Karpas-422 (cell line): ENCODE data around the gene MTARC1. TPM values are rescaled to one million over a fixed set of nuclear protein-coding genes. Genes with fewer than 3 reads are reported as not detected.

ENCODE experiments used
- DNase-seq: peaks from one replicate; pipeline ENCODE4 v3.0.0-alpha.2; 2015
- H2AFZ ChIP-seq: fragments of 200-600 bp; sonication (generic); 2 replicates; pipeline ENCODE4 v1.6.1; 2014; ENCODE audit warnings: antibody characterized with exemption, low read length, mixed read lengths
- H3K27ac ChIP-seq: fragments of 200-600 bp; sonication (generic); 2 replicates; pipeline ENCODE4 v1.5.1; 2014; ENCODE audit warnings: mild to moderate bottlenecking, low read length, moderate library complexity
- H3K27me3 ChIP-seq: fragments of 200-600 bp; sonication (generic); 2 replicates; pipeline ENCODE4 v1.6.1; 2014; ENCODE audit warnings: low read length, mixed read lengths
- H3K36me3 ChIP-seq: fragments of 200-600 bp; sonication (generic); 2 replicates; pipeline ENCODE4 v1.6.1; 2014; ENCODE audit warnings: low read length, mixed read lengths; ENCODE audit not compliant: insufficient read depth
- H3K4me1 ChIP-seq: fragments of 200-600 bp; sonication (generic); 2 replicates; pipeline ENCODE4 v1.6.1; 2014; ENCODE audit warnings: mild to moderate bottlenecking, low read length, mixed read lengths
- H3K4me2 ChIP-seq: fragments of 200-600 bp; sonication (generic); 2 replicates; pipeline ENCODE4 v1.6.1; 2014; ENCODE audit warnings: low read length, low read depth, mild to moderate bottlenecking; ENCODE audit not compliant: poor library complexity, severe bottlenecking
- H3K4me3 ChIP-seq: fragments of 200-600 bp; sonication (generic); 2 replicates; pipeline ENCODE4 v1.5.1; 2014; ENCODE audit warnings: mild to moderate bottlenecking, antibody characterized with exemption, low read length, mixed read lengths
- H3K79me2 ChIP-seq: fragments of 200-600 bp; sonication (generic); 2 replicates; pipeline ENCODE4 v1.6.1; 2014; ENCODE audit warnings: mild to moderate bottlenecking, low read length, mixed read lengths
- H3K9ac ChIP-seq: fragments of 200-600 bp; sonication (generic); 2 replicates; pipeline ENCODE4 v1.6.0; 2014; ENCODE audit warnings: low read length
- H3K9me2 ChIP-seq: fragments of 200-600 bp; sonication (generic), shearing (Covaris generic); replicated peaks from 2 replicates; pipeline ENCODE4 v1.6.0; 2014; ENCODE audit warnings: mild to moderate bottlenecking, low read length, moderate library complexity; ENCODE audit not compliant: insufficient read depth
- H3K9me3 ChIP-seq: fragments of 300-700, 200-600 bp; sonication (generic); 2 replicates; pipeline ENCODE4 v1.6.1; 2014; ENCODE audit warnings: low read length, mixed read lengths
- H4K20me1 ChIP-seq: fragments of 200-600 bp; sonication (generic); 2 replicates; pipeline ENCODE4 v1.6.1; 2014; ENCODE audit warnings: mild to moderate bottlenecking, antibody characterized with exemption, low read length, low read depth; ENCODE audit not compliant: insufficient read depth
- total RNA-seq: library from RNA; depleted of rRNA; stranded (reverse); fragments of >200 nt; shearing (Covaris generic); gene quantifications from 2 replicates; pipeline ENCODE4 v1.2.3, GENCODE V29; 2014; ENCODE audit warnings: low replicate concordance

Gene MTARC1
- total RNA-seq, 1 experiment from 2014 or later, result not detected

DNA sequence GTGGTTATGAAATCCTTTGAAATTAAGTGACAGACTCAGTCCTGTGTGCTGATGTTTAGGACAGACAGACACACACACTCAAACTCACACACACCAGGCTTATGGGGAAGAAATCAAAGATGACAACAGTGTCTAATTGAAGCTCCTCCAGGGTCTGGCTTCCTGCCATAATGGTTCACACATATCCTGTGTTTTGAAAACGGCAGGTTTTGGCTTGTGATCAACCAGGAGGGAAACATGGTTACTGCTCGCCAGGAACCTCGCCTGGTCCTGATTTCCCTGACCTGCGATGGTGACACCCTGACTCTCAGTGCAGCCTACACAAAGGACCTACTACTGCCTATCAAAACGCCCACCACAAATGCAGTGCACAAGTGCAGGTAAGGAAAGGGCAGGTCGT is 4.6 kb downstream of the MTARC1 start:
- H3K79me2 ChIP-seq, result no peaks in the 10 kb centered on the region
- no peaks in the 10 kb centered on the region for H3K9me3 ChIP-seq
- H3K27ac ChIP-seq, result no peak overlapping the region
- no peaks in the 10 kb centered on the region for H4K20me1 ChIP-seq
- no peak overlapping the region for H2AFZ ChIP-seq
- H3K9me2 ChIP-seq, result no peaks in the 10 kb centered on the region
- no peak for DNase-seq
- no peaks in the 10 kb centered on the region for H3K27me3 ChIP-seq
- no peak overlapping the region for H3K4me2 ChIP-seq
- no peaks in the 10 kb centered on the region for H3K36me3 ChIP-seq
- H3K4me3 ChIP-seq, result no peak overlapping the region
- H3K9ac ChIP-seq, result no peak overlapping the region
- H3K4me1 ChIP-seq, result peaks cover 8% of the 10 kb centered on the region

DNA sequence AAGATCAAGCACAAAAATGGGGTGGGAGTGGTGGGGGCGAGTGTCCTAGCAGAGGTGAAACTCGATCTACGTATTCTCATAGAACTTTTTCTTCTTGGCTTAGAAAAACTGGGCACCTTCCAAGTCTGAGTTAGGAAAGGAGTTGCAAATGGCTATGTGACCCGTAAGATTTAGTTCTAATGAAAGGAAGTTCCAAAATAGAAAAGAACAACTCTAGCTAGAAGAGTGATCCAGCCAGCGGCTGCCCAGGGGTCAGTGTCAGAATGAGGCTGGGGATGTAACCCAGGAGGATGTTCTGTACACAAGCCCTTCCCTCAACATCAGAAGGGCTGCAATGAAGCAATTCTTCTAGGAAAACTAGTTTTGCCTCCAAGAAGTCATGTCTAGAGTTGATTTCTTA is 5.2 kb downstream of the MTARC1 start:
- Histone ChIP-seq H4K20me1 (no peaks in the 10 kb centered on the region), H3K36me3 (no peaks in the 10 kb centered on the region), H3K79me2 (no peaks in the 10 kb centered on the region), H3K27me3 (no peaks in the 10 kb centered on the region), H3K9ac (no peak overlapping the region), H3K9me3 (no peaks in the 10 kb centered on the region), H2AFZ (no peak overlapping the region), H3K4me1 (peaks cover 8% of the 10 kb centered on the region), H3K9me2 (no peaks in the 10 kb centered on the region), H3K27ac (no peak overlapping the region), H3K4me3 (no peak overlapping the region), H3K4me2 (no peak overlapping the region)
- DNase-seq, result no peak

GRCh38 chr1:220796530-220796929 is 9.8 kb downstream of the MTARC1 start:
- Histone ChIP-seq H3K4me3 (no peak overlapping the region), H2AFZ (no peak overlapping the region), H3K9me2 (no peaks in the 10 kb centered on the region), H3K9me3 (no peaks in the 10 kb centered on the region), H4K20me1 (no peaks in the 10 kb centered on the region), H3K4me1 (peaks cover 8% of the 10 kb centered on the region), H3K36me3 (no peaks in the 10 kb centered on the region), H3K79me2 (no peaks in the 10 kb centered on the region), H3K9ac (no peak overlapping the region), H3K27ac (no peak overlapping the region), H3K27me3 (no peaks in the 10 kb centered on the region), H3K4me2 (no peak overlapping the region)
- no peak for DNase-seq

GRCh38 chr1:220797044-220797443 is 10.3 kb downstream of the MTARC1 start:
- Histone ChIP-seq H3K36me3 (no peaks in the 10 kb centered on the region), H3K9me3 (no peaks in the 10 kb centered on the region), H3K4me1 (peaks cover 8% of the 10 kb centered on the region), H3K27ac (no peak overlapping the region), H3K79me2 (no peaks in the 10 kb centered on the region), H3K9ac (no peak overlapping the region), H4K20me1 (no peaks in the 10 kb centered on the region), H3K4me2 (no peak overlapping the region), H3K27me3 (no peaks in the 10 kb centered on the region), H3K9me2 (no peaks in the 10 kb centered on the region), H2AFZ (no peak overlapping the region), H3K4me3 (no peak overlapping the region)
- no peak for DNase-seq

DNA sequence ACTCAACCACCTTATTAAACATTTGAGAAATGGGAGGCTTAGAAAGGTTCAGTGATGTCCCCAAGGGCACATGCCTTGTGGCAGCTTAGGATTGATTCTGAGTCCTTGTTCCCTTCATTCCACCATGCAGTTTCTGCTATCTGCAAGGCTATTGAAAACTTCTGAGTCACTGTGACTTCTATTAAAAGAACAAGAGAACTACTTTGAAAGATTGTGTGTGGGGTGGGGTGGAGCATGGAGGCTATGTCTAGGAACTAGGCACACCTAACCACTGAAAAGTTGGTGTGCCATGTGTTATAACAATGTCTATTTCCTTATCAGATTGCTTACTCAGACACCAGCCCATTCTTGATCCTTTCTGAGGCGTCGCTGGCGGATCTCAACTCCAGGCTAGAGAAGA is 10.8 kb downstream of the MTARC1 start:
- H3K27ac ChIP-seq, result no peak overlapping the region
- no peak overlapping the region for H2AFZ ChIP-seq
- no peaks in the 10 kb centered on the region for H3K27me3 ChIP-seq
- no peaks in the 10 kb centered on the region for H3K36me3 ChIP-seq
- no peaks in the 10 kb centered on the region for H3K79me2 ChIP-seq
- no peaks in the 10 kb centered on the region for H3K9me2 ChIP-seq
- H3K4me1 ChIP-seq, result peaks cover 8% of the 10 kb centered on the region
- no peak overlapping the region for H3K4me2 ChIP-seq
- DNase-seq, result no peak
- no peaks in the 10 kb centered on the region for H4K20me1 ChIP-seq
- H3K9ac ChIP-seq, result no peak overlapping the region
- no peaks in the 10 kb centered on the region for H3K9me3 ChIP-seq
- H3K4me3 ChIP-seq, result no peak overlapping the region

GRCh38 chr1:220798338-220798737 is 11.6 kb downstream of the MTARC1 start:
- Histone ChIP-seq H3K9ac (no peak overlapping the region), H3K9me3 (no peaks in the 10 kb centered on the region), H3K27ac (no peak overlapping the region), H3K4me1 (peaks cover 8% of the 10 kb centered on the region), H3K4me2 (no peak overlapping the region), H4K20me1 (no peaks in the 10 kb centered on the region), H3K27me3 (no peaks in the 10 kb centered on the region), H3K4me3 (no peak overlapping the region), H2AFZ (no peak overlapping the region), H3K79me2 (no peaks in the 10 kb centered on the region), H3K36me3 (no peaks in the 10 kb centered on the region), H3K9me2 (no peaks in the 10 kb centered on the region)
- no peak for DNase-seq

GRCh38 chr1:220800262-220800661 is 13.5 kb downstream of the MTARC1 start:
- Histone ChIP-seq H4K20me1 (no peaks in the 10 kb centered on the region), H3K9me2 (no peaks in the 10 kb centered on the region), H3K79me2 (no peaks in the 10 kb centered on the region), H3K4me3 (no peak overlapping the region), H3K36me3 (no peaks in the 10 kb centered on the region), H3K27ac (no peak overlapping the region), H3K4me2 (no peak overlapping the region), H3K4me1 (no peaks in the 10 kb centered on the region), H3K27me3 (no peaks in the 10 kb centered on the region), H2AFZ (no peak overlapping the region), H3K9ac (no peak overlapping the region), H3K9me3 (no peaks in the 10 kb centered on the region)
- no peak for DNase-seq

DNA sequence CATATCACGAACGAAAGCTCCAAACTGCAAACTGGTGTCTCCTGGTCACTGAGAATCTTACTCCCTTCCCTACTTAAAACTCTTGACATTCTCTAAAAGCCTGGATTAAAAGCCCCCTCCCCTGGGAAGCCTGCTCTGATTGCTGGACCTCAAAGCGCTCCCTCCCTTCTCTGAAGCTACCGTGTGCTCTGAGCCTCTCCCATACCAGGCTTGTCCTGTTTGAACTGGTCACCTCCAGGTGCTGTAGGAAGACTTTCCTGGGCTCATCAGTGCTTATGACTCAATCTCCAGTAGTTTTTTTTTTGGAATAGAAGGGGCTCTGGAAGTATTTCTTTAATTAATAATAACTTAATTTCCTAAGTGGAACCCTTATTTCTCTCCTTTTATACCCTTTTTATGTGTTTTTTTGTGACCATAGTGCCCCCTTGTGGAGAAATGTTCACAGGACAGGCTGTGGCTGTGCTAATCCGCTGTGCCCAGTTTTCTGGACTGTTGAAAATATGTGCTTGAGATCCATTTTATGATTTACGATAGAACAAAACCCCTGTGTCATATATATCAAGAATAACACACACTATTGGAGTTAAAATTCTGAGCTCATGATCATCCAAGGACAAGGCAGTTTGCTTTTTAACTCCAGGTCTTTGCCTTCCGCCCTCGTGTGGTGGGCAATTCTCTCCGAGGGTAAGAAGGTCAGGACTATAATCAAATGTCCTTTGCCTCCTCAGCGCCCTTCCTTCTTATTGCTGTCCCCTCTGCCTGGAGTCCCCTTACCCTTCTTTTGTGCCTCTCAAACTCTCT is 16.9 kb downstream of the MTARC1 start:
- Histone ChIP-seq H3K27me3 (no peaks in the 10 kb centered on the region), H3K9ac (no peak overlapping the region), H3K4me3 (no peak overlapping the region), H3K79me2 (no peaks in the 10 kb centered on the region), H3K4me1 (no peaks in the 10 kb centered on the region), H2AFZ (no peak overlapping the region), H3K36me3 (no peaks in the 10 kb centered on the region), H3K27ac (no peak overlapping the region), H3K9me3 (no peaks in the 10 kb centered on the region), H4K20me1 (no peaks in the 10 kb centered on the region), H3K4me2 (no peak overlapping the region), H3K9me2 (no peaks in the 10 kb centered on the region)
- DNase-seq, result peak; percentile 78
